Measurements from ENCODE around the gene MCMBP. TPM values are rescaled to one million over a fixed set of nuclear protein-coding genes. Genes with fewer than 3 reads are reported as not detected.

The MCMBP gene
- total RNA-seq, 1 donor from 2014 or later: 52.1 TPM

- ATAC-seq (no peak), DNase-seq (ENCODE audit: low spot score) (no peak)
- intact Hi-C loops (cut with DNase I): no loop called here
These were observed 23.4 kb downstream of the MCMBP start for GRCh38 chr10:119849031-119849789.

GRCh38 chr10:119845656-119846055 lies 27.0 kb downstream of the MCMBP start:
- intact Hi-C loops (cut with DNase I): no loop called here
- ATAC-seq (no peak), DNase-seq (ENCODE audit: low spot score) (no peak)

- intact Hi-C loops (cut with DNase I): no loop called here
- ATAC-seq (no peak), DNase-seq (ENCODE audit: low spot score) (no peak)
These were observed 38.5 kb downstream of the MCMBP start for GRCh38 chr10:119834188-119834587.

GRCh38 chr10:119832951-119833350 lies 39.7 kb downstream of the MCMBP start:
- intact Hi-C loops (cut with DNase I): no loop called here
- DNase-seq (ENCODE audit: low spot score): no peak
- ATAC-seq: no peak

- intact Hi-C loops (cut with DNase I): no loop called here
- no peak for DNase-seq (ENCODE audit: low spot score)
- no peak for ATAC-seq
These were observed 41.0 kb downstream of the MCMBP start for GRCh38 chr10:119831656-119832055.

GRCh38 chr10:119830851-119831250 lies 41.8 kb downstream of the MCMBP start:
- intact Hi-C loops (cut with DNase I): no loop called here
- no peak for ATAC-seq
- no peak for DNase-seq (ENCODE audit: low spot score)

- intact Hi-C loops (cut with DNase I): no loop called here
- ATAC-seq: no peak
- no peak for DNase-seq (ENCODE audit: low spot score)
These were observed 43.2 kb downstream of the MCMBP start for GRCh38 chr10:119829429-119829828.

- ATAC-seq: no peak
- no peak for DNase-seq (ENCODE audit: low spot score)
- intact Hi-C loops (cut with DNase I): no loop called here
These were observed 45.2 kb downstream of the MCMBP start for GRCh38 chr10:119827430-119827829.

GRCh38 chr10:119826771-119827170 lies 45.9 kb downstream of the MCMBP start:
- ATAC-seq (no peak), DNase-seq (ENCODE audit: low spot score) (no peak)
- intact Hi-C loops (cut with DNase I): no loop called here

- DNase-seq (ENCODE audit: low spot score) (no peak), ATAC-seq (no peak)
- intact Hi-C loops (cut with DNase I): no loop called here
These were observed 48.3 kb downstream of the MCMBP start for GRCh38 chr10:119824299-119824698.

GRCh38 chr10:119821182-119821581 lies 51.5 kb downstream of the MCMBP start:
- intact Hi-C loops (cut with DNase I): no loop called here

GRCh38 chr10:119818889-119819270 lies 53.8 kb downstream of the MCMBP start:
- ATAC-seq: peak; percentile 17
- intact Hi-C loops (cut with DNase I): no loop called here

More at GRCh38 chr10:119821182-119821581, 51.5 kb downstream of the MCMBP start:
- ATAC-seq (no peak), DNase-seq (ENCODE audit: low spot score) (no peak)

GRCh38 chr10:119817991-119818888 lies 54.4 kb downstream of the MCMBP start:
- intact Hi-C loops (cut with DNase I): no loop called here
- DNase-seq (ENCODE audit: low spot score): peak; percentile 83

More at GRCh38 chr10:119818889-119819270, 53.8 kb downstream of the MCMBP start:
- DNase-seq (ENCODE audit: low spot score): no peak

GRCh38 chr10:119815671-119816070 lies 57.0 kb downstream of the MCMBP start:
- DNase-seq (ENCODE audit: low spot score) (no peak), ATAC-seq (no peak)
- intact Hi-C loops (cut with DNase I): no loop called here

More at GRCh38 chr10:119817991-119818888, 54.4 kb downstream of the MCMBP start:
- ATAC-seq: peak; percentile 91

- ATAC-seq (no peak), DNase-seq (ENCODE audit: low spot score) (no peak)
- intact Hi-C loops (cut with DNase I): no loop called here
These were observed 60.0 kb downstream of the MCMBP start for GRCh38 chr10:119812684-119813083.

GRCh38 chr10:119811122-119811521 lies 61.5 kb downstream of the MCMBP start:
- ATAC-seq (no peak), DNase-seq (ENCODE audit: low spot score) (no peak)
- intact Hi-C loops (cut with DNase I): no loop called here

- no peak for DNase-seq (ENCODE audit: low spot score)
- intact Hi-C loops (cut with DNase I): no loop called here
- ATAC-seq: no peak
These were observed 64.5 kb downstream of the MCMBP start for GRCh38 chr10:119807960-119808697.

- no peak for DNase-seq (ENCODE audit: low spot score)
- intact Hi-C loops (cut with DNase I): no loop called here
- ATAC-seq: no peak
These were observed 66.1 kb downstream of the MCMBP start for GRCh38 chr10:119806334-119807130.
